Inferior parietal cortex (tissue), 1 donor: Measurements from ENCODE around the gene OR2A7.
"Not testable (repeated sequence)": the region's sequence is repeated elsewhere in the genome, so short reads cannot be mapped to it uniquely, and the experiment has no call there.

ENCODE experiments used
- DNase-seq: peaks from one replicate; pipeline ENCODE4 v3.0.0-alpha.2; 2016; ENCODE audit errors: extremely low spot score

OR2A7 gene

GRCh38 chr7:144255471-144255897, 9.1 kb downstream of the OR2A7 start:
- DNase-seq = no peak

- DNase-seq = not testable (repeated sequence)
Measured at GRCh38 chr7:144252307-144252706, 12.3 kb downstream of the OR2A7 start.

- not testable (repeated sequence) for DNase-seq
Measured at GRCh38 chr7:144247674-144248330, 16.8 kb downstream of the OR2A7 start.

- DNase-seq = not testable (repeated sequence)
Measured at GRCh38 chr7:144246967-144247366, 17.6 kb downstream of the OR2A7 start.

GRCh38 chr7:144245372-144245771, 19.2 kb downstream of the OR2A7 start:
- not testable (repeated sequence) for DNase-seq

- DNase-seq = not testable (repeated sequence)
Measured at GRCh38 chr7:144239365-144239764, 25.2 kb downstream of the OR2A7 start, which contains the start of gene OR2A42. Gene OR2A42 (minus strand): TSS chr7:144239605. CDS start chr7:144232843, 6,762 bp downstream.

GRCh38 chr7:144238530-144239082, 26.0 kb downstream of the OR2A7 start:
- DNase-seq = not testable (repeated sequence)

- not testable (repeated sequence) for DNase-seq
Measured at GRCh38 chr7:144233039-144233438, 31.6 kb downstream of the OR2A7 start.

GRCh38 chr7:144231027-144231426, 33.6 kb downstream of the OR2A7 start:
- not testable (repeated sequence) for DNase-seq

- not testable (repeated sequence) for DNase-seq
Measured at GRCh38 chr7:144228810-144229209, 35.8 kb downstream of the OR2A7 start.

- not testable (repeated sequence) for DNase-seq
Measured at GRCh38 chr7:144226866-144227265, 37.7 kb downstream of the OR2A7 start.

GRCh38 chr7:144223675-144224074, 40.9 kb downstream of the OR2A7 start:
- not testable (repeated sequence) for DNase-seq

- DNase-seq = not testable (repeated sequence)
Measured at GRCh38 chr7:144220531-144220930, 44.1 kb downstream of the OR2A7 start.

GRCh38 chr7:144219149-144219548, 45.4 kb downstream of the OR2A7 start:
- DNase-seq = not testable (repeated sequence)

GRCh38 chr7:144218581-144218980, 46.0 kb downstream of the OR2A7 start:
- DNase-seq = not testable (repeated sequence)

GRCh38 chr7:144217200-144217599, 47.4 kb downstream of the OR2A7 start:
- not testable (repeated sequence) for DNase-seq
